ENCODE results near the gene BAD.

- TF ChIP-seq SMC3 (IDR thresholded peaks at IDR 0.05) (no peak), CTCF (IDR thresholded peaks at IDR 0.05) (no peak), PHF8 (IDR thresholded peaks at IDR 0.05; ENCODE audit: borderline replicate concordance, low read depth) (no peak)
Observed at GRCh38 chr11:64245401-64245796, 39.1 kb downstream of the BAD start.

Data from A549 (cell line).